Activated gamma-delta T cell treated with anti-CD3 and anti-CD28 coated beads, Interleukin-2, amount 50 U/mL, for 16 hours (primary cell): Measurements from ENCODE around the gene ZBTB46.
"Not testable (repeated sequence)": the region's sequence is repeated elsewhere in the genome, so short reads cannot be mapped to it uniquely, and the experiment has no call there.

Experiments used
- DNase-seq: peaks from one replicate; pipeline ENCODE4 v3.0.0-alpha.2; 2020; ENCODE audit warnings: low read depth

Gene ZBTB46

DNA sequence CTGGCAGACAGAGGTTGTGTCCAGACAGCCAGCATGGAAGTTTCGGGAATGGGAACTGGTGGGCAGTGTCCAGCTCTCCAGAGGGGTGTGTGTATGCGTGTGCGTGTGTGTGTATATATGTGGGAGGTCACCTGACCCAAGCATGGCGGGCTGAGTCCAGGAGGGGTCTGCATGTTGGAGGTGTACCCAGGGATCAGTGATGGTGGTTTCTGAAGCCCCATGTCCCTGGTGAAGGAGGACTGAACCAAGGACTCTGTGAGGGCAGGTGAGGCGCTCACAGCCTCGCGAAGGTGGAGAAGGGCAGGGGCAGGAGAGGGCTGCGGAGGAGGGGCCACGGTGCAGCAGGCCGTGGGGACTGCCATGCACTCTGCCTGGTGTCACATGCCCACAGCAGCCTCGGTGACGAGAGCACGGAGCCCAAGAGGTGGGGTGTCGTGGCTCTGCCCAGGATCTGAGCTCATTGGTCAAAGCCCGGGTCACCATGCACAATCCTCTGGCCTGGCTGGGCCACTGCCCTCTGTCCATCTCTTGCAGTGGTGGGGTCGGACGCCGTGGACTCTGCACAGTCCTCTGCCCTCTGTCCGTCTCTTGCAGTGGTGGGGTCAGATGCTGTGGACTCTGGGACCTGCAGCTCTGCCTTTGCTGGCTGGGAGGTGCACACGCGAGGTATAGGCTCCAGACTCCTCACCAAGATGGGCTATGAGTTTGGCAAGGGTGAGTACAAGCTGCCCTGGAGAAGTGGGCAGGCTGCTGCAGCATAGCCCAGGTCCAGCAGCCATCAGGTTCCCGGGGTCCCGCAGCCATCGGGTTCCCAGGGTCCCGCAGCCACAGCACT lies 96.7 kb downstream of the ZBTB46 start:
- DNase-seq, result no peak

DNA sequence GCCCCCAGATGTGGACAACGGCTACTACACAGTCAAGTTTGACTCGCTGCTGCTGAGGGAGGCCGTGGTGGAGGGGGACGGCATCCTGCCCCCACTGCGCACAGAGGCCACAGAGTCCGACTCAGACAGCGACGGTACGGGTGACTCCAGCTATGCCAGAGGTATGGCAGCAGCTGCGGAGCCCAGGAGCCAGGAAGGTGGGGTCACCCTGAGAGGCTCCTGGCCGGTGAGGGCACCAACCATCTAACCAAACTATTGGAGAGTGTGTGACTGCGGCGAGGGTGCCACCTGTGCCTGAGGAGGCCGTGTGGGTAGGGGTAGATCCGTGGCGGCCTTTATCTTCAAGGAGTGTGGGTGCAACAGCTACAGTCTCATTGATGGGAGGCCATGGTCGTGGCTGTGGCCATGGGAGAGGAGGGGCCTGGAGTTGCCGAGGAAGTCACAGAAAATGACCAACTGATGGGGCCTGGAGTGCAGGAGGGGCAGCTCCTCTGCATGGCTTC lies 97.4 kb downstream of the ZBTB46 start:
- DNase-seq, result no peak

DNA sequence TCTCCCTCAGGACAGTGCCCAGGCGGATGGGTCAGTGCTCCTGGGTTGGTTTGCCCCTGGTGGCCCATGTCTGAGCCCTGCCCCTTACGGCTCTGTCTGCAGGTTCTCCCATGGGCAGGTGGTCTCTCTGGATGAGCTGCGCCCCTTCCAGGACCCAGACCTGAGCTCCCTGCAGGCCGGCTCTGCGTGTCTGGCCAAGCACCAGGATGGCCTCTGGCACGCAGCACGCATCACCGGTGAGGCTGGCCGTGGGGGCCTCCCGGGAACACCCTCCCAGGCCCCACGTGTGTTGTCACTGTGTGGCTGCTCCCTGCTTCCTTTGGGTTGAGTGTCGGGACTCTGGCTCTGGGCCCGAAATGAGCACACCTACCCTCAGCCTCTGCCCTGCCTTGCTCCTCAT lies 97.9 kb downstream of the ZBTB46 start:
- no peak for DNase-seq

DNA sequence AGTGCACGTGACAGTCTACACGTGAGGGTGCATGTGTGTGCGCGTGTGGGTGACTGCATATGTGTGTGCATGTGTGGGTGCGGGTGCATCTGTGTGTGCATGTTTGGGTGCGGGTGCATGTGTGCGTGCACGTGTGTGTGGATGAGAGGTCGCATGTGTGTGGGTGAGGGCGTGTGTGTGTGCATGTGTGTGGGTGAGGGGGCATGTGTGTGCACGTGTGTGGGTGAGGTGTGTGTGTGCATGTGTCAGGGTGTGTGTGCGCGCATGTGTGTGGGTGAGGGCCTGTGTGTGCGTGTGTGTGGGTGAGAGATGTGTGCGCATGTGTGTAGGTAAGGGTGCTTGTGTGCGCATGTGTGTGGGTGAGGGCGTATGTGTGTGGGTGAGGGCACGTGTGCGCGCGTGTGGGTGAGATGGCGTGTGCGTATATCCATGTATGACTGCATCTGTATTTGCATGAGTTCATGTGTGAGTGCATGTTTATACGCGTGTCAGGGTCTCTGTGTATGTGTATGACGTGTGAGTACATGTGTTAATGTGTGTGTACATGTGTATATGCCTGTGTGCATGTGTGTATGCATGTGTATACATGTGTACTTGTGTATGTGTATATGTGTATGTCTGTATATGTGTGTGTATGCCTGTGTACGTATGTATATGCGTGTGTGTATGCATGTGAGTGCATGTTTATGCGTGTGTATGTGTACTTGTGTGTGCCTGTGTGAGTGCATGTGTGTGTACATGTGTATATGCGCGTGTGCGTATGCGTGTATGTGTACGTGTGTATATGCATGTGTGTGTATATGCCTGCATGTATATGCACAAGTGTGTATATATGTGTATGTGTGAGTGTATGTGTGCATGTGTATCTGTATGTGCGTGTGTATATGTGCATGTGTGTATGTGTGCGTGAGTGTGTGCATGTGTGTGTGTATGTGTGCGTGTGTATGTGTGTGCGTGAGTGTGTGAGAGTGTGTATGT lies 98.7 kb downstream of the ZBTB46 start:
- no peak for DNase-seq

DNA sequence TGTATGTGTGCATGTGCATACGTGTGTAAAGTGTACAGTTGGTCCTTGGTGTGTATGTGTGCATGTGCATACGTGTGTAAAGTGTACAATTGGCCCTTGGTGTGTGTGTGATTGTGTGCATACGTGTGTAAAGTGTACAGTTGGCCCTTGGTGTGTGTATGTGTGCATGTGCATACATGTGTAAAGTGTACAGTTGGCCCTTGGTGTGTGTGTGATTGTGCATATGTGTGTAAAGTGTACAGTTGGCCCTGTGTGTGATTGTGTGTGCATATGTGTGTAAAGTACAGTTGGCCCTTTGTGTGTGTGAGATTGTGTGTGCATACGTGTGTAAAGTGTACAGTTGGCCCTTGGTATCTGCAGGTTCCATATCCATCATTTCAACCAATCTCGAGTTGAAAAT lies 99.7 kb downstream of the ZBTB46 start:
- DNase-seq, result no peak

DNA sequence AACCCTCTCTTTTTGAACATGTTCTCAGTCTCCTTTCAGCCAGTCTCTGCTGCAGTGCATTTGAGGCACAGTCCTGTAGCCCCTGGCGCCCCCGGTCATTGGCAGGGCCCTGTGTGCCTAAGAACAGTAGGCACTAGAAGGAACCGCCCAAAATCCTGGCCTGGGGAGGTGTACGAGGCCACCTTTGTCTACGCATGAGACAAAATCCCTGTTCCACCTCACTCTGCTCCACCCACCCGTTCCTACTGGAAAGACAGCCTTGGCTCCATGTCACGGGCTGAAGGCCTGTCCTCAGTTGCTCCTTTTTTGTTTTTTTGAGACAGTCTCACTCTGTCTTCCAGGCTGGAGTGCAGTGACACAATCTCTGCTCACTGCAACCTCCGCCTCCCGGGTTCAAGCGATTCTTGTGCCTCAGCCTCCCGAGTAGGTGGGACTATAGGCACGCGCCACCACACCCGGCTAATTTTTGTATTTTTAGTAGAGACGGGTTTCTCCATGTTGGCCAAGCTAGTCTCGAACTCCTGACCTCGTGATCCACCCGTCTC lies 100.8 kb downstream of the ZBTB46 start:
- DNase-seq, result not testable (repeated sequence)

DNA sequence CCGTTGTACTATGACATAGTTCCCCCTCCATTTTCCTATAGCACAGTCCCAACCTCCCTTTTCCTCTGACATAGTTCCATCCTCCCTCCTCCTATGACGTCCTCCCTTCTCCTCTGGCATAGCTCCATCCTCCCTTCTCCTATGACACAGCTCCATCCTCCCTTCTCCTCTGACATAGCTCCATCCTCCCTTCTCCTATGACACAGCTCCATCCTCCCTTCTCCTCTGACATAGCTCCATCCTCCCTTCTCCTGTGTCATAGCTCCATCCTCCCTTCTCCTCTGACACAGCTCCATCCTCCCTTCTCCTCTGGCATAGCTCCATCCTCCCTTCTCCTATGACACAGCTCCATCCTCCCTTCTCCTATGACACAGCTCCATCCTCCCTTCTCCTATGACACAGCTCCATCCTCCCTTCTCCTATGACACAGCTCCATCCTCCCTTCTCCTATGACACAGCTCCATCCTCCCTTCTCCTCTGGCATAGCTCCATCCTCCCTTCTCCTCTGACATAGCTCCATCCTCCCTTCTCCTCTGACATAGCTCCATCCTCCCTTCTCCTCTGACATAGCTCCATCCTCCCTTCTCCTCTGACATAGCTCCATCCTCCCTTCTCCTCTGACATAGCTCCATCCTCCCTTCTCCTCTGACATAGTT lies 108.0 kb downstream of the ZBTB46 start:
- DNase-seq, result not testable (repeated sequence)

DNA sequence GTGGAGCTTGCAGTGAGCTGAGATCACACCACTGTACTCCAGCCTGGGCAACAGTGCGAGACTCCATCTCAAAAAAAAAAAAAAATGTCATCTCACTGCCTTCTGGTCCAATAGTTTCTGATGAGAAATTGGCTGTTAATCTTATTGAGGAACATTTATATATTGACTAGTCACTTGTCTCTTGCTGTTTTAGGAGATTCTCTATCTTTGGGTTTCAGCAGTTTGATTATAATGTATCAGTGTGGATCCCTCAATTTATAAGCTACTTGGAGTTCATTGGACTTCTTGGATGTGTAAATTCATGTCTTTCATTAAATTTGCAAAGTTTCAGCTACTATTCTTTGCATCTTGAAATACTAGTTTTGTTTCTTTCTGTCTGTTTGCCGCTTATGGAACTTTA lies 112.1 kb downstream of the ZBTB46 start:
- no peak for DNase-seq

DNA sequence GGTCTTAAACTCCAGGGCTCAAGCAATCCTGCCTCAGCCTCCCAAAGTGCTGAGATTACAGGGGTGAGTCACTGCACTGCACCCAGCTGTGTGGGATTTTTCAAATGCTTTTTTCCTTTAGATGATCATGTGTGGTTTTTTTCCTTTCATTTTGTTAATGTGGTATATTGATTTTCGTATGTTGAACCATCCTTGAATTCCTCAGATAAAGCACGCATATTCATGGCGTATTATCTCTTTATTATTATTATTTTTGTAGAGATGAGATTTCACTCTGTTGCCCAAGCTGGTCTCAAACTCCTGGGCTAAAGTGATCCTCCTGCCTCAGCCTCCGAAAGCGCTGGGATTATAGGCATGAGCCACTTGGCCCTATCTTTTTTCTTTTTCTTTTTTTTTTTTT lies 116.2 kb downstream of the ZBTB46 start:
- DNase-seq, result no peak

DNA sequence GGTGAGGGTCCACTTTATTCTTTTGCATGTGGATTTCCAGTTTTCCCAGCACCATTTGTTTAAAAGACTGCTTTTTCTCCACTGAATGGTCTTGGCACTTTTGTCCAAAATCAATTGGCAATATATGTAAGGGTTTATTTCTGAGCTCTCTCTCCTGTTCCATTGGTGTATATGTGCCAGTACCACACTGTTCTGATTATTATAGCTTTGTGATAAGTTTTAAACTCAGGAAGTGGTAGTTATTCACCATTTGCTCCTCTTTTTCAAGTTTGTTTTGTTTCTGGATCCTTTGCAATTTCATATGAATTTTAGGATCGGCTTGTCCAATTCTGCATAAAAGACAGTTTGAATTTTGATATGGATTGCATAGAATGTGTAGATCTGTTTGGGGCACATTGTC lies 118.9 kb downstream of the ZBTB46 start:
- no peak for DNase-seq

DNA sequence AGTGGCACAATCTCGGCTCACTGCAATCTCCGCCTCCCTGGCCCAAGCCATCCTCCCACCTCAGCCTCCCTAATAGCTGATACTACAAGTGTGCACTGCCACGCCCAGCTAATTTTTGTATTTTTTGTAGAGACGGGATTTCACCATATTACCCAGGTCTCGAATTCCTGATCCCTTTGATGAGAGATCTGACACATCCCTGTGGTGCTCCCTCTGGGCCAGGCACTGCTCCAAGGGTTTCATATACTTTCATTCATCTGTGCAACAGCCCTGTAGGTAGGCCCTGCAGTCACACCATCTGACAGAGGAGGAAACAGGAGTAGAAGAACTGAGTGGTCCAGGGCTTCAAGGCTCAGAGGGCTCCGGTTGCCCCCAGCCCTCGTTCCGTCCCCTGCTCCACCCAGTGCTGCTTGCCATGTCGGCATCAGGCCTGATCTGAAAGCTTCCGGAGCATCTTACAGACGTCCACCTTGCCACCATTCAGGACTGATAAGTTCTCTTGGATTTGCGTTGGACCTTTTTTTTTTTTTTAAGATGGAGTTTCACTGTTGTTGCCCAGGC lies 119.9 kb downstream of the ZBTB46 start:
- no peak for DNase-seq

DNA sequence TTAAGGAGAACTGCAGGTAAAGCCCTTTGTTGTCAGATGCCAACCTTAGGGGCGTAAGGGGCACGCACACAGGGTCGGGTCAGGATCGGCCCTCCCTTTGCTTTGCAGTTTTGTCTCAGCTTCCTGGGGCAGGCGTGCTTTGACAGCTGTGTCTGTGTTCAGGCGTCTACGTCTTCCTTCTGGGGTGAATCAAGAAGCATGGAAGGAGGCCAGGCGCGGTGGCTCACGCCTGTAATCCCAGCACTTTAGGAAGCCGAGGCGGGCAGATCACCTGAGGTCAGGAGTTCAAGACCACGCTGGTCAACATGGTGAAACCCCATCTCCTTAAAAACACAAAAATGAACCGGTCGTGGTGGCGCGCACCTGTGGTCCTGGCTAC lies 121.9 kb downstream of the ZBTB46 start:
- DNase-seq, result no peak

DNA sequence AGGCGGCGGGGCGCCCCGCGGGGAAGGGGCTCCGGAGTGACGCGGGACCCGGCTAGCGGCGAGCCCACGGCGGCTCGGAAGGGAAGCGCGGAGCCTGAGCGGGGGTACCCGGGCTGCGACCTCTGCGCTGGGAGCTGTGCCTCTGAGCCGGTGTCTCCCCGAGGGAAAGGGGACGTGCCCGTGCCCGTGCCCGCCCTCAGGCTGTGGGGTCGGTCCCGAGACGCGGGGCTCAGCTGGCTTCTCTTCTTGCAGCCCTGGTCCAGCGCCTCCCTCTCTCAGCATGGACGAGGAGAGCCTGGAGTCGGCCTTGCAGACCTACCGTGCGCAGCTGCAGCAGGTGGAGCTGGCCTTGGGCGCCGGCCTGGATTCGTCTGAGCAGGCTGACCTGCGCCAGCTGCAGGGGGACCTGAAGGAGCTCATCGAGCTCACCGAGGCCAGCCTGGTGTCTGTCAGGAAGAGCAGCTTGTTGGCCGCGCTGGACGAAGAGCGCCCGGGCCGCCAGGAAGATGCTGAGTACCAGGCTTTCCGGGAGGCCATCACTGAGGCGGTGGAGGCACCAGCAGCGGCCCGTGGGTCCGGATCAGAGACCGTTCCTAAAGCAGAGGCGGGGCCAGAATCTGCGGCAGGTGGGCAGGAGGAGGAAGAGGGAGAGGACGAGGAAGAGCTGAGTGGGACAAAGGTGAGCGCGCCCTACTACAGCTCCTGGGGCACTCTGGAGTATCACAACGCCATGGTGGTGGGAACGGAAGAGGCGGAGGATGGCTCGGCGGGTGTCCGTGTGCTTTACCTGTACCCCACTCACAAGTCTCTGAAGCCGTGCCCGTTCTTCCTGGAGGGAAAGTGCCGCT lies 122.5 kb downstream of the ZBTB46 start:
- no peak for DNase-seq

DNA sequence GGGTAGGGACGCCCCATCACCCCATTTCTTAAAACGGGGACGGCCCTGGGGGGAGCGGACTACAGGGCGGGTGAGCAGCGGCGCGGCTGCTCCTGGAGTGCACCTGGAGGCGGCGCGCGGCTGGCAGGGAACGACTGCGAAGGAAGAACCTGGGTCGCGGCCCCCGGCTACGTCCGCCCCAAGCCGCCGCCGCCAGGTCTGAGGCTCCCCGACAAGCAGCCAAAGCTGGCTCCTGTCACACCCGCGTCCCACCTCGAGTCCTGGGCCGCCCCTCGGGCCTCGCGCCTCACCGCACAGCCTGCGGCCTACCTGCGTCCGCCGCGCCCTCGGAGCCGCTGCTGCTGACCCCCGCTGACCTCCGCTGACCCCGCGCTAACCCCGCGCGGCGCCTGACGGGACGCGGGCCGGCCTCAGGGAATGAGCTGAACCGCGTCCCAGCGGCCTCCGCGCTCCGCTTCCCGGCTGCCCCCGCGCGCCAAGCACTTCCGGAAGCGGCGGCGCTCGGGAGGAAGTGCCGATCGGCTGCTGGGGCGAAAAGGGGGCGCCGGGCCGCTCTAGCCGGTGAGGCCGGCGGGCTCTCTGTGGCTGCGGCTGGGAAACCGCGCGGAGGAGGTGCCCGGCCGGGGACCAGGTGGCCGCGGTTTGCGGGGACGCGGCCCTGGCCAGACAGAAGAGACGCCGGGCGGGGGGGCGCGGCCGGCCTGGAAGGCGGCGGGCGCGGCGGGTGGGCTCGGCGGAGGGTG lies 123.3 kb downstream of the ZBTB46 start, which contains the start of the genes ARFRP1 and ZGPAT:
Gene ARFRP1, minus strand, starts transcription at position 419 of the 743 bp plus-strand sequence. CDS start 885 bp downstream, outside the sequence.
Gene ZGPAT, plus strand, starts transcription at position 482 of the 743 bp plus-strand sequence. CDS start 542 bp downstream, outside the sequence.
- peak; percentile 73 for DNase-seq

DNA sequence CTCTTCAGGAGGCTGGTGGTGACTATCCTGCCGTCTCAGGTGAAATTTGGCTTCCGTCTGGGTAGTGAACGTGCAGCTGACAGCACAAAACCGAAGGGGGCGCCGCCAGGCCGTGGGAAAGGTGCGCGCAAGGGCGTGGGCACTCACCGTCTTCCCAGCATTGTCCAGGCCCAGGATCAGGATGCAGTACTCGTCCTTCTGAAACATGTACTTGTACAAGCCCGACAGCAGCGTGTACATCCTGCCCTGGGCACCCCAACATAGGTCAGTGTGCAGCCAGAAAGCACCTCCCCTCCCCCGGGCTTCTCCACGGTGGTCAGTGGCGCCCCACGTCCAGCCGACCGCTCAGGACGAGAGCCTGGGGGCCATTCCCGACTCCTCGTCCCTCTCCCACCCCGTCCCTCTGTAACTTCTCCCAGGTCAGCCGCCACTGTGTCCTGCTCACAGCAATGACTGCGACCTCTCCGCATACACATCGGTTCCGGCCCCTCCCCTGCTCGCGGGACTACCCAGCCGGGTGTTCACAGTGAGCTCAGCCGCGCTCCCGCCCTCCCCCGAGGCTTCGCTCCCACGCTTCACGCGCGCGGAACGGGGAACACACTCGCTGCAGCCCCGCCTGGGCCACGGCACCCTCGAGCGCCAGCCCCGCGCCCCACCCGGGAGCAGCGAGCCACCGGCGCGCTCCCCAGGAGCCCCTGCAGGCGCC lies 124.1 kb downstream of the ZBTB46 start:
- no peak for DNase-seq

DNA sequence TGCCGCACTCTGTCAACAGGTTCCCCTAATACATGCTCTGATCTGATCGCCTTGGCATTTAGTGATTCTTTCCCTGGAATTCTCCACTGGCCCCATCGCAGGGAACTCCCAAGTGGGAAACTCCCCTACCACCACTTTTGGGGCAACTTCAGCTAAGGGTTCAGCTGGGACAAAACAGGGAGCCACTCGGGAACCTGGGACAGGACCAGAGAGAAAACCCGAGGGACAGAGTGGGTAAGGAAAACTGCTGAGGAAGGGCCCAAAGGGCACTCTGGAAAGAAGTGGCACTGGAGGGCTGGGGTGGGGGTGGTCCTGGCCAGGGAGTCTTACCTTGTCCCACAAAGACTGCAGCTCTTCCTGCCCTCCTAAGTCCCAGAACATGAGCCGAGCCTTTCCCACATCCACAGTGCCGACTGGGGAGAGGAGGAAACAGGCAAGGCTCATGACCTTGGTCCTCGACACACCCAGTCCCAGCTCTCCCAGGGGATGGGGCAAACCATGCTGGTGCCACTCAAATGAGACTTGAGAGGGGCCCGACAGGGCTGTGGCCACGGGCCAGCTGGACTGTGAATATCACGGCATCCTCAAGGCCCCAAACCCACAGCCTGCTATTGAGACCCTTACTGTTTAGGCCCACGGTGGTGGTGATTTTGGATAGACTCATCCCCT lies 124.9 kb downstream of the ZBTB46 start:
- DNase-seq, result no peak

DNA sequence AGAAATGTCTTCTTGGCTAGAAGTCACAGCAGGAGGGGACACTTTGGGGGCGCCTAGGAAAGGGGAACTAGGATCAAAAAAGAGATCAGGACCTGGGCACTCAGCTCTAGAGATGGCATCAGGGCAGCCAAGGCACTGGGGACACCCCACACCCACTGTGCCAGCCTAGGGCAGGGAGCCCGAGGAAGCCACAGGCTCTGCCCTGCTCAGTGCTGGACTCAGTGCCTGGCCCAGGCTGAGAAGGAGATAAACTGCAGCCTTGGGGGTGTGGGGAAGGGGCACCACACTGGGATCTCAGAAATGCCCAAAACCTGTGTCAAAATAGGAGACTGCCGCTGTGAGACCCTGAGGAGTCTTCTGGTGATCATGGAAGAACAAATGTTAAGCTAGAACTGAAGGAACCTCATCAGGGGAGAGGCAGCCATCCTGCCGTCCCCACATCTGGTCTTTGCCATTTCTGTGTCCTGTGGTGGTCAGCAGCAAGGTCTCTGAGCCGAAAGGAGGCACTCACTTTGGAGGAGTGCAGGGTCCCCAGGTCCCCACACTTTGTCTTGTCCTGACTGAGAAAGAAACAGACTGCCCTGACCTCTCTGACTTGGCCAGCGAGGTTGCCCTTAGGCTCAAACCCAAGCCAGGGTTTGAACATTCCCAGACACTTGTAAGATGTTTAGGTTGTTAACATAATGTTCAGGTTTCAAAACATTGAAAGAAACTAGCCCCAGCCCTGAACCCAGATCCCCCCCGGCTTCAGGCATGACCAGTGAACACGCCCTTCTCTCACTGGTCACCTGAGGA lies 125.6 kb downstream of the ZBTB46 start:
- no peak for DNase-seq

DNA sequence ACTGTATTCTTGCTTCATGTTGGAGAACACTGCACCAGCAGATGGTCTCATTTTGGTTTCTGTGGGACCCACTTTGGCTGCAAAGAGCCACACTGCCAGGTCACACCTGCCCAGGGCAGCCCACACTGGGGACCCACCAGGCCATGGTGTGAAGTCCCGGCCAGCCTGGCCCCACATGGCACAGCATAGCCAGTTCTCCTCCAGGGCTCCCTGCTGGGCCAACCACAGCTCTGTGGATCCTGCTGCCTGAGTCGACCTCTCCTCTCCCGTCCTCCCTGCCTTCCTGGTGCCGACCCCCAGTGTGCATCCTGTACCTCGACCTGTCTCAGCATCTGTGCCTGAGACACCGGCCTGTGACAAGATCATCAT lies 126.3 kb downstream of the ZBTB46 start:
- DNase-seq, result no peak
